Measurements from ENCODE around the gene RERG.

The RERG gene

GRCh38 chr12:15183821-15184220 is 37.4 kb downstream of the RERG start:
- no peak for DNase-seq

DNA sequence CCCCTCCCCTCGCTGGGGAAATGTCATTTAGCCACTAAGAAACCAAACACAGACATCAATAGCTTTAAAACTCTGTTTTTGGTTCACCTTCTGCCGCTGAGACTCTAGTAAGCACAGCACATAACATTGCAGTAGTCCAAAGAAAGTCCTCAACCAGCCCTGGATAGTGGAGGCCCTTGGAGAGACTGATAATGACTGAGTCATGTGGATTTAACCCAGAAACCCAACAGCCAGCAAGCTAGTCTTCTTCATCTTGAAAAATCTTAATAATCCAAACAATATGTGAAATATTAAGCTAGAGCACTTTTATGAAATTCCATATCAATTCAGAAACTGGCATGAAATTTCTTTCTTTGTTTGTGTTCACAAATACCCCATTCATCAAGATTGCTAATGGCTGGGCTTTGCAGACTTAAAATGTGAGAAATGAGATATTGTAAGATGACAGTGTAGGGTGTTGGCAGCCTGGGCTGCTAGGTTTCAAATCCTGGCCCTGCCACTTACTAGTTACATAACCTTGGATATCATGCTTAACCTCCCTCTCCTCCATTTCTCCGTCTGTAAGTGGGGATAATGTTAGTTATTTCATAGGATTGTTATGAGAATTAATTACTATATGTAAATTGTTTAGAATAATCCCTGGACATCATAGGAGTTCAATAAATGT is 40.1 kb downstream of the RERG start:
- DNase-seq: no peak

- no peak for DNase-seq
These were observed 40.9 kb downstream of the RERG start for GRCh38 chr12:15180325-15180724.

DNA sequence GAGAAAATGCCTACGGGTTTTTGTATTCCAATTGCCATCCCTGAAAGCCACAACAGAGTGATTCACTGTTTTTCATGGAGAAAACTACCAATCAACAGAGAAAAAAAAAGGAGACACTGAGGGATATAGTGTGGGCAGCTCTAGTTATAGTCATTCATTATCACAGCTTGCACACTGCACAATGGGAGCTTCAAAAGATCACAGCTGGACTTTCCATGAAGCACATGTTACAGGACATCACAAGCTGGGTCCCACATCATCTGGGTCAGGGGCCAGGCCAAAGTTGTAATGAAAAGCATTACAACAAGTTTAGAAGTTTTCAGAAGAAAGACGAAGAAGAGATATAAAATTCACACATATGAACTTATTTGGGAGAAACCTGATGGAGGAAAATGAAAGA is 41.5 kb downstream of the RERG start:
- no peak for DNase-seq

- no peak for DNase-seq
These were observed 48.1 kb downstream of the RERG start for GRCh38 chr12:15173142-15173541.

DNA sequence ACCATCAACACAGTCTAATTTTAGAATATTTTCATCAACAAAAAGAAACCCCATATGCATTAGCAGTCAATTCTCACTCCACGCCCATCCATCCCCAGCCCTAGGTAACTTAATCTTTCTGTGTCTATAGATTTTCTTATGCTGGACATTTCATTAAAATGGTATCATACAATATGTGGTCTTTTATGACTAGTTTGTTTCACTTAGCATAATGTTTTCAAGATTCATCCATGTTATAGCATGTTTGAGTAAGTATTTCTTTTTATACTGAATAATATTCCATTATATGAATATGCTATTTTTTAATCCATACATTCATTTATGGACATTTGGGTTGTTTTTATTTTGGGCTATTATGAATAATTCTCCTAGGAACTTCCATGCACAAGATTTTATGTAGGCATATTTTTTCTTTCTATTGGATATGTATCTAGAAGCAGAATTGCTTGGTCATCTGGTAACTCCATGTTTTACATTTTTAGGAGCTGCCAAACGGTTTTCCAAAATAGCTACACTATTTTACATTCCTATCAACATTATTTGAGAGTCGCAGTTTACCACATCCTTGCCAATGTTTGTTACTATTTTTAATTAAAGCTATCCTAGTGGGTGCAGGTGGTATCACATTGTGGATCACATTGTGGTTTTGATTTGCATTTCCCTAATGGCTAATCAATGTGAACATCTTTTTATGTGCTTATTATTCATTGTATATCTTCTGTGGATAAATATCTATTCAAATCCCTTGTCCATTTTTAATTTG is 49.0 kb downstream of the RERG start:
- no peak for DNase-seq

- no peak for DNase-seq
These were observed 50.1 kb downstream of the RERG start for GRCh38 chr12:15171012-15171655.

DNA sequence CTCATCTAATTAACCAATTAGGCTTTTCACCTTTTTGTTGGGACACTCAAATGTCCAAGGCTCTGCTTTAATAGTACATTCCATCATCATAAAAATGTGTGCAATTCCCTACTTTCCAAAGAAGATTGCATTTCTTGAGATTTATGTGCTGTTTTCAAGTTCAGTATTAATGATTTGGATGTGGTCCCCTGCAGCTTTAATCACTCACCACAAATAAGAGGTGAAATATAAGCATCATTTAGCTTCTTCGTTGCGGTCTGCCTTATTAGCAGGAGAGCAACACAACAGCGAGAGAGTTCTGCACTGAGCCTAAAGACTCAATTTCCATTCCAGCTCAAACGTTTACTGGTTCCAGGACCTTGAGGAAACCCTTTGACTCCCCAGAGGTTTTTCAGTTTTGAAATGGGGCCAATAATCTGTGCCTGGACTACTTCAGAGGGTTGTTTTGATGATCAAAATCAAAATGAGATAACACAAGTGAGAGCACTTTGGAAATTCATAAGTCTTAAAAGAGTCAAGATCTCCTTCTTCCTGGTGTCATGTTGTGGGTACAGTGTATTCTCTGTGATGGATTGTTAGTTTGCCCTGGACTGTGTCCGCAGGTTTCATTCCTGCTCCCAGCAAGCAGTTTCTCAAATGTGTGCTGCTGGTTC is 53.1 kb downstream of the RERG start:
- DNase-seq: no peak

DNA sequence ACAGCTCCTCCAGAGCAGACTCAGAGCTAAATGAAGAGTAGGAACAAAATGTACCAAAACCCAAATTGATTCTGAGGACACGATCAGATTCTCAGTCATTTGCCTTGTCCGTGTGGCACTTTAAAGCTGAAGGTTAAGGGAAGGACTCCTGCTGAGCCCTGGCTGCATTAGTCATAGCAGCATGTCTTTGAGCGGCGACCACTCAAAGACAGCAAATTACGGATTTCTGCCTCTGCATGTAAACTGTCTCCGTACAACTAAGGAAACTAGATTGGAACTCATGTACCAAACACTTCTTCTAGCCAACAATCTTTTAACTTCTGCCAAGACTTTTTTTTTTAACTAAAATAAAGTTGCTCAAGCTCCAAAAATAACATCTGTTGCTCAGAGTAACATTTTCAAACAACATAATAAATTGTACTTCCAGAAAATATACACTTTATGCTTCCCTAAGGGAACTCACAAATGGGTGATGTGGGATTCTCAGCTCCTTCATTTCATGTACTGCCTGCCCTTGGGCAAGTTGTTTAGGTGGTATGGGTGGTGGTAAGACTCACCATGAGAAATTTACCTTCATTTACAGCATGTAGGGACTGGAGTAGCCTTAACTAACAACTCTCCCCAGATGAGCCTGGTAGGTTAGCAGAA is 56.1 kb downstream of the RERG start:
- DNase-seq: peak; percentile 28

GRCh38 chr12:15163030-15163976 is 57.9 kb downstream of the RERG start:
- no peak for DNase-seq

DNA sequence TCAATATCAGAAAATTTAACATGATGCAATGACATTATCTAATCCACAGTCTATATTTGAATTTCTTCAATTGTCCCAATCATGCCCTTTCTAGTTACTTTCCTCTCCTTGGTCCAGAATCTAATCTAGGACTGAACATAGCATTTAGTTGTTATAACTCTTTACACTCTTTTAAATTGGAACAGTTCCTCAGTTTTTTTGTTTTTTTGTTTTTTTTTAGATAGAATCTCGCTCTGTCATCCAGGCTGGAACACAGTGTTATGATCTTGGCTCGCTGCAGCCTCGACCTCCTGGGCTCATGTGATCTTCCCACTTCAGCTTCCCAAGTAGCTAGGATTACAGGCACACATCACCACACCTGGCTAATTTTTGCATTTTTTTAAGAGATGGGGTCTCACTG is 63.1 kb downstream of the RERG start:
- no peak for DNase-seq

GRCh38 chr12:15157269-15157671 is 63.9 kb downstream of the RERG start:
- DNase-seq: no peak

DNA sequence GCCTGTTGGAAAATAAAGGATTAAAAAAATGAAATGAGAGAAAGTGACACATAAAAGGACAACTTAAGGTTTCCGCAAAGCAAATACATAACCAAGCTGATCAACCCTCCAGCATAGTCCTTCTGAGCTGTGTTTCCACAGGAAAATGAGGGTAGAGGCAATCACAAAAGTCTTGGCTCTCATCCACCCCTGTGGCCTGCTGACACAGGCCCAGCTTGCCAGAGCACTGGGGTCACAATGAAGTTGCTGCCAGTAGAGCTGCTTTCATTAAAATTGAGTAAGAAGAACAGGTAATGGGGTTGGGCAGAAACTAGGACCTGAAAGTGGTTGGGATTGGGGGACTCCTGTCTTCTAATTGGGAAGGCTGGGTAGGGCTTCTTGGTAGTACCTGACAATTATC is 65.9 kb downstream of the RERG start:
- no peak for DNase-seq

DNA sequence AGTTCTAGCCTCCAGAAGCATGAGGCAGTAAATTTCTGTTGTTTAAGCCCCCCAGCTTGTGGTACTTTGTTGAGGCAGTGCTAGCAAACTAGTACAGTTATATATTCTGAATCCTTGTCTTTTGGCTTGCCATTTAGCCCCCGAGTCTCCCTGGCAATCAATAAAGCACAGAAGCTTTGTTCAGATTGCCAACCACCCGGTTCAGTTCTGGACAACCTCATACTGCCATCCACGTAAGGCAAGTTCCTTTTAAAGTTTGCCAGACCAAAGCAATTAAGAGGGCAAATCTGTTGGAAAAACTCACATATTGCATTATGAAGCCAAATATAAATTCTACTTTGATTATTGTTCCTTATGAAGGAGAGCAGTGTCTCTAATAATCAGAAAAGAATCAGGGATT is 67.1 kb downstream of the RERG start:
- DNase-seq: no peak

DNA sequence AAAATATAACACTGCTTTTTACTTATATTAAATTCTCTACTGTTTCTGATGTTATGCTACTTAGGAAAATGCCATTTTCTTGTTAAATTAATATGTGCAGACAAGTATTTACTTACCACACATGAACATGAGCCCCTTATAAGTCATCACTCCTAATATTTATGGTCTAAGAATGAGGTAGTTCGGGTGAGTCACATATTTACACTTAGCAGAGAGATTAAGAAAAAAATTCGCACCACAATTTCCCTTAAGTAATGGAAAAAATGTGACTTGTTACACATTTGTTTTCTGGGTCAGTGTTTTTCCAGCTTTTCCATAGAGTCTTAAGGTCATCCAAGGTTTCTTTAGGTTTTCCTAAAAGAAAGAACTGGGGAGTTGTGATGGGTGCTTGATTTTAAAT is 68.3 kb downstream of the RERG start:
- DNase-seq: no peak

GRCh38 chr12:15152456-15152855 is 68.8 kb downstream of the RERG start:
- no peak for DNase-seq

GRCh38 chr12:15151161-15152091 is 69.8 kb downstream of the RERG start:
- no peak for DNase-seq

- DNase-seq: no peak
These were observed 74.6 kb downstream of the RERG start for GRCh38 chr12:15146585-15146984.

DNA sequence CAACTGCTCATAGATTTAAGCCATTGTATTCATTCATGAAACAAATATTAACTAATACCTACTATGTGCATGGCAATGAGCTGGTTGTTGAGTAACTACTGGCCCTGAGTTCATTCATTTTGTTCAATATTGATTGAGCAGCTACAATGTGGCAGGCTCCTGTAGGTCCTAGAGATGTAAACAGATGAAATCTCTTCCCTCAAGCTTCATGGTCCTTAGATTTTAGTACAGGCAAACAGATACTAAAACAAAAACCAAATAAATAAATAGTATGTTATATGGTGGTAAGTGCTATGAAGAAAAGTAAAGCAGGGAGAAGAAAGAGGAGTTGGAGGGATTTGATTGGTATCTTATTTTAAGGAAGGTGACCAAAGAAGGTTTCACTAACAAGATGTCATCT is 77.8 kb downstream of the RERG start:
- DNase-seq: no peak

DNA sequence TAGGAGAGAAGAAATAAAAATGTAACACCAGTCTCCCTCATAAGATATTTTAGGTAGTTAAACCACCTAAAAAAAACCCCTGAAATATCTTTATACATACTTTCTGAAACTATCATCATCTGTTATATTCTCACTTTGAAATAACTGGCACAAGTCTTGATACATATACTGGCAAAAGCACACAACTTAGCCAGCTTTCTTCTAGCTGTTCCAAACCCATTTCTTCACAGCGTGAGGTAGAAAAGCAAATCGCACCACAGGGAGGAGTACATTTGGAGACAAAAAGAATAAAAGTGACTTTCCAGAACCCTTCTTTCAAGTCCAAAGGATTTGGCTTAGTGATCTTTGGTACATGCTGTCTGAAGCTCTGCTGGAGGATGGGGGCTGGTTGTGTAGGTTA is 78.5 kb downstream of the RERG start:
- DNase-seq: no peak

DNA sequence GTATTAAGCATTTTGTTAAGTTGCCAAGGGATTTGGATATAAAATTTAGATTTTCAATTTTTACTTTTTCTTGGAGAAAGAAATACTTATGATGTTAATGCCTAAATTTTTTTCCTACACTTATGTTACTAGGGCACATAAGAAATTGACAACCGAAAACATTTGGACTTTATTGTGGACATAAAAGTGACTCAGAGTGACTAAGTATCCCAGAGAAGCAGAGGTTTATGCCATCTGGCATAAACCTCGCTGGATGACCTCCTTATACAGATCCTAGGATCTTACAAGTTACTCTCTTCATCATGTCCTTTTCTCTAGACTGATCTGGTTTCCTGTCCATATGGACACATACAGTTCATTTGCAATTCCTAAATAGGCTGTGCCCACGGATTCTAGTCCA is 89.8 kb downstream of the RERG start:
- DNase-seq: no peak
